NCI-H2171 (cell line): ENCODE measurements around the gene ACTR2.

ENCODE experiments used
- DNase-seq: peaks from one replicate; lab custom pipeline; 2025; lab: John Stamatoyannopoulos, UW

The ACTR2 gene

GRCh38 chr2:65278531-65278981 is 50.9 kb downstream of the ACTR2 start:
- DNase-seq: no peak

- no peak for DNase-seq
These were observed 52.1 kb downstream of the ACTR2 start for GRCh38 chr2:65279756-65280155.

- no peak for DNase-seq
These were observed 54.2 kb downstream of the ACTR2 start for GRCh38 chr2:65281627-65282351.

- no peak for DNase-seq
These were observed 54.9 kb downstream of the ACTR2 start for GRCh38 chr2:65282477-65283053.

GRCh38 chr2:65287364-65287763 is 59.7 kb downstream of the ACTR2 start:
- no peak for DNase-seq

- DNase-seq: no peak
These were observed 63.8 kb downstream of the ACTR2 start for GRCh38 chr2:65291216-65292105.

GRCh38 chr2:65292106-65292400 is 64.4 kb downstream of the ACTR2 start:
- no peak for DNase-seq

GRCh38 chr2:65292461-65293011 is 64.9 kb downstream of the ACTR2 start:
- no peak for DNase-seq

- no peak for DNase-seq
These were observed 65.7 kb downstream of the ACTR2 start for GRCh38 chr2:65293376-65293775.

- no peak for DNase-seq
These were observed 66.5 kb downstream of the ACTR2 start for GRCh38 chr2:65294136-65294535.

GRCh38 chr2:65294701-65295100 is 67.1 kb downstream of the ACTR2 start:
- no peak for DNase-seq

- no peak for DNase-seq
These were observed 69.3 kb downstream of the ACTR2 start for GRCh38 chr2:65296971-65297370.

GRCh38 chr2:65297544-65297943 is 69.9 kb downstream of the ACTR2 start:
- no peak for DNase-seq

- no peak for DNase-seq
These were observed 70.5 kb downstream of the ACTR2 start for GRCh38 chr2:65298089-65298488.

GRCh38 chr2:65299246-65299645 is 71.6 kb downstream of the ACTR2 start:
- no peak for DNase-seq

GRCh38 chr2:65300134-65300760 is 72.6 kb downstream of the ACTR2 start:
- DNase-seq: no peak

GRCh38 chr2:65300761-65301711 is 73.4 kb downstream of the ACTR2 start:
- DNase-seq: no peak

- no peak for DNase-seq
These were observed 78.3 kb downstream of the ACTR2 start for GRCh38 chr2:65305934-65306333.

GRCh38 chr2:65309699-65310098 is 82.1 kb downstream of the ACTR2 start:
- no peak for DNase-seq

- no peak for DNase-seq
These were observed 83.4 kb downstream of the ACTR2 start for GRCh38 chr2:65311049-65311448.

GRCh38 chr2:65311596-65311995 is 84.0 kb downstream of the ACTR2 start:
- no peak for DNase-seq
